Psoas muscle (tissue), 8 donors: ENCODE measurements around the gene CRIP3. TPM values are rescaled to one million over a fixed set of nuclear protein-coding genes. Genes with fewer than 3 reads are reported as not detected.

Source experiments
- ATAC-seq, 4 donors: fragments of 200-7000 bp; cut with Tn5 transposase; one replicate each; pipeline ENCODE4 v1.9.1; 2020; ENCODE audit warnings: moderate library complexity in 3 of 4, mild to moderate bottlenecking in 2 of 4
- DNase-seq, 2 donors: peaks; one replicate each; pipeline ENCODE4 v3.0.0-alpha.2; 2020
- H3K27ac ChIP-seq: fragments of 200-600 bp; one replicate; pipeline ENCODE4 v1.8.0; 2022
- H3K27me3 ChIP-seq, 3 donors: fragments of 200-600 bp in 1 of 3; one replicate each; pipeline versions ENCODE4 v1.6.1 to v1.8.0; 2013 to 2022; ENCODE audit warnings: low read length in 2 of 3, mild to moderate bottlenecking in 2 of 3, moderate library complexity in 1 of 3; ENCODE audit not compliant: insufficient read depth in 3 of 3
- H3K36me3 ChIP-seq, 2 donors: fragments of 200-600 bp in 1 of 2; one replicate each; pipeline versions ENCODE4 v1.6.1 to v1.8.0; 2013 to 2022; ENCODE audit warnings: low read depth in 1 of 2, mild to moderate bottlenecking in 1 of 2, moderate library complexity in 1 of 2; ENCODE audit not compliant: insufficient read depth in 1 of 2
- H3K4me1 ChIP-seq: fragments of 200-600 bp; one replicate; pipeline ENCODE4 v1.8.0; 2022
- H3K4me3 ChIP-seq: fragments of 200-600 bp; one replicate; pipeline ENCODE4 v1.8.0; 2022; ENCODE audit warnings: mild to moderate bottlenecking
- H3K9me3 ChIP-seq: fragments of 200-600 bp; one replicate; pipeline ENCODE4 v1.8.0; 2022
- WGBS, 3 donors: extraction: QIAGEN DNeasy Blood & Tissue Kit; methylation state at CpG; one replicate each; pipeline versions ENCODE4 v1.1.6 to v1.1.7; 2013; 5-methylcytosine and 5-hydroxymethylcytosine counted together
- intact Hi-C, 2 donors: fragments of 100-400 bp; cut with DNase I; formaldehyde crosslinking; loops; one replicate each; pipeline versions ENCODE4 v1.11.0 to v1.14.2; 2022
- polyA plus RNA-seq, 3 donors: library from polyadenylated mRNA; stranded (reverse); fragments of 200-250 nt; gene quantifications; one replicate each; pipeline ENCODE4 v1.2.3, GENCODE V29; 2013
- total RNA-seq, 4 donors: library from RNA; stranded (reverse); fragmentation: NEBNext Ultra II Directional in 2 of 4; extraction: Animal tissue kit (Norgen Biotek cat#: 25700) in 2 of 4; gene quantifications; one replicate each; pipeline versions ENCODE4 v1.2.1 to v1.2.4, GENCODE V29; 2021 to 2023
- TF ChIP-seq, protein P1 (sequence below): fragments of 200-600 bp; IDR thresholded peaks from one replicate; pipeline ENCODE4 v1.8.0; 2022; ENCODE audit warnings: antibody characterized with exemption
- donor health status: healthy with polysubstance abuse.
- donor health status: DM: no; HTN: no; CAD: no; lungs with moderate emphysema.
- donor health status: Bipolar disorder and iron deficiency.
- donor health status: healthy.
- donor health status: DM: yes; HTN: yes; CAD: no.
- donor health status: DM: no; HTN: no; CAD: no.
- donor health status: DM: no; HTN: no; CAD: no.
- donor health status: DM: yes; HTN: yes; CAD: no.

Gene CRIP3
- total and polyA plus RNA-seq, 7 donors, result 0.05 to 0.47 (median 0.12) TPM; not detected in 3

DNA sequence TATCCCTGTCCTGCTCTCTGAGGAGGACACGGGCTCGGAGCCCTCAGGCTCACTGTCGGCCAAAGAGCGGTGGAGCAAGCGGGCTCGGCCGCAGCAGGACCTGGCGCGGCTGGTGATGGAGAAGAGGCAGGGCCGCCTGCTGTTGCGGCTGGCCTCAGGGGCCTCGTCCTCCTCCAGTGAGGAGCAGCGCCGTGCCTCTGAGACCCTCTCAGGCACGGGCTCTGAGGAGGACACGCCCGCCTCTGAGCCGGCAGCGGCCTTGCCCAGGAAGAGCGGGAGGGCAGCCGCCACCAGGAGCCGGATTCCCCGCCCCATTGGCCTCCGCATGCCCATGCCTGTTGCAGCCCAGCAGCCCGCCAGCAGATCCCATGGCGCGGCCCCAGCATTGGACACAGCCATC is 24.7 kb downstream of the CRIP3 start:
- no peak overlapping the region for H3K27ac ChIP-seq
- ATAC-seq, result no peak
- H3K9me3 ChIP-seq, result no peaks in the 10 kb centered on the region
- no peak for DNase-seq
- WGBS, 3 donors, result 81 to 94% (median 82%) methylated on average over 25 to 27 of the region's 27 CpGs
- TF ChIP-seq, protein P1, sequence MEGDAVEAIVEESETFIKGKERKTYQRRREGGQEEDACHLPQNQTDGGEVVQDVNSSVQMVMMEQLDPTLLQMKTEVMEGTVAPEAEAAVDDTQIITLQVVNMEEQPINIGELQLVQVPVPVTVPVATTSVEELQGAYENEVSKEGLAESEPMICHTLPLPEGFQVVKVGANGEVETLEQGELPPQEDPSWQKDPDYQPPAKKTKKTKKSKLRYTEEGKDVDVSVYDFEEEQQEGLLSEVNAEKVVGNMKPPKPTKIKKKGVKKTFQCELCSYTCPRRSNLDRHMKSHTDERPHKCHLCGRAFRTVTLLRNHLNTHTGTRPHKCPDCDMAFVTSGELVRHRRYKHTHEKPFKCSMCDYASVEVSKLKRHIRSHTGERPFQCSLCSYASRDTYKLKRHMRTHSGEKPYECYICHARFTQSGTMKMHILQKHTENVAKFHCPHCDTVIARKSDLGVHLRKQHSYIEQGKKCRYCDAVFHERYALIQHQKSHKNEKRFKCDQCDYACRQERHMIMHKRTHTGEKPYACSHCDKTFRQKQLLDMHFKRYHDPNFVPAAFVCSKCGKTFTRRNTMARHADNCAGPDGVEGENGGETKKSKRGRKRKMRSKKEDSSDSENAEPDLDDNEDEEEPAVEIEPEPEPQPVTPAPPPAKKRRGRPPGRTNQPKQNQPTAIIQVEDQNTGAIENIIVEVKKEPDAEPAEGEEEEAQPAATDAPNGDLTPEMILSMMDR, result no peak
- peaks cover 0 to 60% (median 10%) of the 10 kb centered on the region in 3 donors for H3K27me3 ChIP-seq
- no peaks in the 10 kb centered on the region for H3K4me1 ChIP-seq
- intact Hi-C loops, result no loop called here
- H3K36me3 ChIP-seq, result no peaks in the 10 kb centered on the region
- no peak overlapping the region for H3K4me3 ChIP-seq

DNA sequence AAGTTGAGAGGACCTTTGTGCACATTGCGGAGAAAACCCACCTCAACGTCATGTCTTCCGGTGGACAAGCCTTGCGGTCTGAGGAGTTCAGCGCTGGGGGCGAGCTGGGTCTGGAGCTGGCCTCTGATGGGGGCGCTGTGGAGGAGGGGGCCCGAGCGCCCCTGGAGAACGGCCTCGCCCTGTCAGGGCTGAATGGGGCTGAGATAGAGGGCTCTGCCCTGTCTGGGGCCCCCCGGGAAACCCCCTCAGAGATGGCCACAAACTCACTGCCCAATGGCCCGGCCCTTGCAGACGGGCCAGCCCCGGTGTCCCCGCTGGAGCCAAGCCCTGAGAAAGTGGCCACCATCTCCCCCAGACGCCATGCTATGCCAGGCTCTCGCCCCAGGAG is 25.1 kb downstream of the CRIP3 start:
- no peaks in the 10 kb centered on the region for H3K9me3 ChIP-seq
- TF ChIP-seq, protein P1, result no peak
- no peak for ATAC-seq
- intact Hi-C loops, result no loop called here
- peaks cover 0 to 63% (median 10%) of the 10 kb centered on the region in 3 donors for H3K27me3 ChIP-seq
- H3K36me3 ChIP-seq, result no peaks in the 10 kb centered on the region
- no peaks in the 10 kb centered on the region for H3K4me1 ChIP-seq
- H3K4me3 ChIP-seq, result no peak overlapping the region
- no peak overlapping the region for H3K27ac ChIP-seq
- 88 to 91% (median 90%) methylated on average over 18 of the region's 18 CpGs for WGBS, 3 donors
- no peak for DNase-seq

DNA sequence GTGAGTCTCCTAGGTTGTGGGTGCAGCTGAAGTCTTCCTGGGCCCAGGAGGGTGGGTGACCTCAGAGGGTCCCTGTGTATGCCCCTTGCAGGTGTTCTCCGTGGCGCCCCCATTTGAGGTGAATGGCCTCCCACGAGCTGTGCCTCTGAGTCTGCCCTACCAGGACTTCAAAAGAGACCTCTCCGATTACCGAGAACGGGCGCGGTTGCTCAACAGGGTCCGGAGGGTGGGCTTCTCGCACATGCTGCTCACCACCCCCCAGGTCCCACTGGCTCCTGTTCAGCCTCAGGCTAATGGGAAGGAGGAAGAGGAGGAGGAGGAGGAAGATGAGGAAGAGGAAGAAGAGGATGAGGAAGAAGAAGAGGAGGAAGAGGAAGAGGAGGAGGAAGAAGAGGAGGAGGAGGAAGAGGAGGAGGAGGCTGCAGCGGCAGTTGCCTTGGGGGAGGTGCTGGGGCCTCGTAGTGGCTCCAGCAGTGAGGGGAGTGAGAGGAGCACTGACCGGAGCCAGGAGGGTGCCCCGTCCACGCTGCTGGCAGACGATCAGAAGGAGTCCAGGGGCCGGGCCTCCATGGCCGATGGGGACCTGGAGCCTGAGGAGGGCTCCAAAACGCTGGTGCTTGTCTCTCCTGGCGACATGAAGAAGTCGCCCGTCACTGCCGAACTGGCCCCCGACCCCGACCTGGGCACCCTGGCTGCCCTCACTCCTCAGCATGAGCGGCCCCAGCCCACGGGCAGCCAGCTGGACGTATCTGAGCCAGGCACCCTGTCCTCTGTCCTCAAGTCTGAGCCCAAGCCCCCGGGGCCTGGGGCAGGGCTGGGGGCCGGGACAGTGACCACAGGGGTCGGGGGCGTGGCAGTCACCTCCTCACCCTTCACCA is 25.8 kb downstream of the CRIP3 start:
- Histone ChIP-seq H3K27ac (no peak overlapping the region), H3K9me3 (no peaks in the 10 kb centered on the region), H3K27me3 (peaks cover 0 to 63% (median 10%) of the 10 kb centered on the region in 3 donors), H3K4me1 (no peaks in the 10 kb centered on the region), H3K4me3 (no peak overlapping the region), H3K36me3 (no peaks in the 10 kb centered on the region)
- DNase-seq (no peak), ATAC-seq (no peak)
- intact Hi-C loops, result no loop called here
- TF ChIP-seq, protein P1, result no peak
- 61 to 68% (median 68%) methylated on average over 27 to 32 of the region's 32 CpGs for WGBS, 3 donors

DNA sequence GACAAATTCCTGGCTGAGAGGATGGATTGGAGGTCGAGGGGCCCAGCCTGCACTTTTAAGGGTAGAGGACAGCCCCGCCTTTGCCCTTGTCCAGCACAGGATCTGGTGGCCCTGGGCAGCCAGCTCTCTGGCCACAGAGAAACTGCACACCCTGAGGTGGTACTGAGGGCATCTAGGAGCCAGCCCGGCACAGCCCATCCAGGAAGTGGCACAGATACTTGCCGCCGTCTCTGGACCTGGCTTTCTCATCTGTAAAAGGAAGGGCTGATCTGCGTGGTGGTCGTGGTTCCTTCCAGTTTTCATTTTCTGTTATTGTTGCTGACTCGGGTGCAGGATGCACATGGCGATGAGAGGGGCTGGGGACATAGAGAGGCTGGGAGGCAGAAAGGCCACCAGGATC is 26.6 kb downstream of the CRIP3 start:
- ATAC-seq (no peak), DNase-seq (no peak)
- Histone ChIP-seq H3K4me3 (no peak overlapping the region), H3K27me3 (peaks cover 0 to 63% (median 10%) of the 10 kb centered on the region in 3 donors), H3K4me1 (no peaks in the 10 kb centered on the region), H3K9me3 (no peaks in the 10 kb centered on the region), H3K27ac (no peak overlapping the region), H3K36me3 (no peaks in the 10 kb centered on the region)
- TF ChIP-seq, protein P1, result no peak
- 62 to 72% (median 64%) methylated on average over 9 of the region's 9 CpGs for WGBS, 3 donors
- intact Hi-C loops, result no loop called here
